ENCODE results near the gene LNP1. TPM values are rescaled to one million over a fixed set of nuclear protein-coding genes. Genes with fewer than 3 reads are reported as not detected.

The LNP1 gene
- total and polyA plus RNA-seq, 2 of the 13 experiments (the other 11 are each of a cell fraction or from before 2014, with no cell fraction given) = 3.6 to 7.0 TPM

DNA sequence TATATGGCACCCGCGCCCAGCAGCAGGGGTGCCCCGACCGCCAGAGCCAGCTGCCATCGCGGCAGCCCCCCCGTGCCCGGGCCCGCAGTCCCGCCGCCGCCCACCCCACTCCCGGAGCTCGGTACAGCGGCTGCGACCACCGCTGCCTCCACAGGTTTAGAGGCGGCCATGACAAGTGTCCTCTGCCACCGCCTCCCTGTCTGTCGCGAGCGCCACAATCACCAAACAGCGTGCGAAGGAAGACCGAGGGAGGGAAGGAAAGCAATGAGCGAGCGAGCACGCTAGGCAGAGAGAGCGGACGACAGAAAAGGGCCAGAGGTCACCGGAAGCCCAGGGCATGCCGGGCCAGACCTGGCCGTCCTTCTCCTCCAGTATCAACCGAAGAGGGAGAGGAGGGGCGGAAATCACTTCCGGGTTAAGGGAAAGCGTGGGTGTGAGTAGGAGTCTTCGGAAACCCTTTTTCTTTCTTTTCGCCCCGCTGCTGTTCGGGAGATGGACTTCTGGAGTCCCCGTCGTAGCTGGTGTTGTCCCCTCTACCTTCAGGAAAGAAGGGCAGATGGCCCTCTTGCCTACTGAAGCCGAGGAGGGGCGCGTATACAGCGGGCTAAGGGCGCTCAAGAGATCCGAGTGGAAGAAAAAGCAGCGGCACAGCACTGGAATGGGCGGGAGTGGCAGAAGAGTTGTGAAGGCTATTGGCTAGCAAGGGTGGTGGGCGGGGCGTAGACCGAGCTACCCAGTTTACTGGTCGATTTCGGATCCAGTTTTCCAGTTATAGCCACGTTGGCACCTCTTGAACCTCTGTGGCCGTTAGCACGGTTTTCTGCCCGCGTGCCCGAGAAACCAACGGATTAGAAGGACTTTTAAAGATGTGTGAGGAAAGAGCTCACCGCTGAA is at the start of gene LNP1, which contains the start of gene TOMM70 (continued):
- TF ChIP-seq ZNF510 (CRISPR knock-in tag; IDR thresholded peaks at IDR 0.05; ENCODE audit: low read depth) (peak; percentile 61), ZNF207 (IDR thresholded peaks at IDR 0.05; ENCODE audit: borderline replicate concordance) (no peak), KMT2A (CRISPR knock-in tag; IDR thresholded peaks at IDR 0.05) (peak; percentile 96), ZNF556 (CRISPR knock-in tag; IDR thresholded peaks at IDR 0.05; ENCODE audit: borderline replicate concordance) (0 out of 2 replicates have a peak, but pooled peaks have one; percentile 64), ZNF530 (CRISPR knock-in tag; IDR thresholded peaks at IDR 0.05; ENCODE audit: low read depth) (no peak), NFKB2 (CRISPR knock-in tag; IDR thresholded peaks at IDR 0.05; ENCODE audit: borderline replicate concordance) (no peak; the same call in none of the 2 replicates), JUND (CRISPR knock-in tag; IDR thresholded peaks at IDR 0.05) (peak; percentile 48; the same call in 1 of the 2 replicates), CBX2 (IDR thresholded peaks at IDR 0.05; ENCODE audit: low read depth, low read length) (no peak), CBX2 (CRISPR knock-in tag; IDR thresholded peaks at IDR 0.05; ENCODE audit: low read depth) (no peak)
- TF ChIP-seq, protein P1, sequence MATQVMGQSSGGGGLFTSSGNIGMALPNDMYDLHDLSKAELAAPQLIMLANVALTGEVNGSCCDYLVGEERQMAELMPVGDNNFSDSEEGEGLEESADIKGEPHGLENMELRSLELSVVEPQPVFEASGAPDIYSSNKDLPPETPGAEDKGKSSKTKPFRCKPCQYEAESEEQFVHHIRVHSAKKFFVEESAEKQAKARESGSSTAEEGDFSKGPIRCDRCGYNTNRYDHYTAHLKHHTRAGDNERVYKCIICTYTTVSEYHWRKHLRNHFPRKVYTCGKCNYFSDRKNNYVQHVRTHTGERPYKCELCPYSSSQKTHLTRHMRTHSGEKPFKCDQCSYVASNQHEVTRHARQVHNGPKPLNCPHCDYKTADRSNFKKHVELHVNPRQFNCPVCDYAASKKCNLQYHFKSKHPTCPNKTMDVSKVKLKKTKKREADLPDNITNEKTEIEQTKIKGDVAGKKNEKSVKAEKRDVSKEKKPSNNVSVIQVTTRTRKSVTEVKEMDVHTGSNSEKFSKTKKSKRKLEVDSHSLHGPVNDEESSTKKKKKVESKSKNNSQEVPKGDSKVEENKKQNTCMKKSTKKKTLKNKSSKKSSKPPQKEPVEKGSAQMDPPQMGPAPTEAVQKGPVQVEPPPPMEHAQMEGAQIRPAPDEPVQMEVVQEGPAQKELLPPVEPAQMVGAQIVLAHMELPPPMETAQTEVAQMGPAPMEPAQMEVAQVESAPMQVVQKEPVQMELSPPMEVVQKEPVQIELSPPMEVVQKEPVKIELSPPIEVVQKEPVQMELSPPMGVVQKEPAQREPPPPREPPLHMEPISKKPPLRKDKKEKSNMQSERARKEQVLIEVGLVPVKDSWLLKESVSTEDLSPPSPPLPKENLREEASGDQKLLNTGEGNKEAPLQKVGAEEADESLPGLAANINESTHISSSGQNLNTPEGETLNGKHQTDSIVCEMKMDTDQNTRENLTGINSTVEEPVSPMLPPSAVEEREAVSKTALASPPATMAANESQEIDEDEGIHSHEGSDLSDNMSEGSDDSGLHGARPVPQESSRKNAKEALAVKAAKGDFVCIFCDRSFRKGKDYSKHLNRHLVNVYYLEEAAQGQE (IDR thresholded peaks at IDR 0.05; ENCODE audit: borderline replicate concordance in 1 of 2, low read depth in 1 of 2, low read length in 2 of 2) = no peak; a peak in 1 of 4 replicates
- TF ChIP-seq, protein P2, sequence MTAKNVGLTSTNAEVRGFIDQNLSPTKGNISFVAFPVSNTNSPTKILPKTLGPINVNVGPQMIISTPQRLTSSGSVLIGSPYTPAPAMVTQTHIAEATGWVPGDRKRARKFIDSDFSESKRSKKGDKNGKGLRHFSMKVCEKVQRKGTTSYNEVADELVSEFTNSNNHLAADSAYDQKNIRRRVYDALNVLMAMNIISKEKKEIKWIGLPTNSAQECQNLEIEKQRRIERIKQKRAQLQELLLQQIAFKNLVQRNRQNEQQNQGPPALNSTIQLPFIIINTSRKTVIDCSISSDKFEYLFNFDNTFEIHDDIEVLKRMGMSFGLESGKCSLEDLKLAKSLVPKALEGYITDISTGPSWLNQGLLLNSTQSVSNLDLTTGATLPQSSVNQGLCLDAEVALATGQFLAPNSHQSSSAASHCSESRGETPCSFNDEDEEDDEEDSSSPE (CRISPR knock-in tag; IDR thresholded peaks at IDR 0.05) = peak; percentile 59
- TF ChIP-seq, protein P3, sequence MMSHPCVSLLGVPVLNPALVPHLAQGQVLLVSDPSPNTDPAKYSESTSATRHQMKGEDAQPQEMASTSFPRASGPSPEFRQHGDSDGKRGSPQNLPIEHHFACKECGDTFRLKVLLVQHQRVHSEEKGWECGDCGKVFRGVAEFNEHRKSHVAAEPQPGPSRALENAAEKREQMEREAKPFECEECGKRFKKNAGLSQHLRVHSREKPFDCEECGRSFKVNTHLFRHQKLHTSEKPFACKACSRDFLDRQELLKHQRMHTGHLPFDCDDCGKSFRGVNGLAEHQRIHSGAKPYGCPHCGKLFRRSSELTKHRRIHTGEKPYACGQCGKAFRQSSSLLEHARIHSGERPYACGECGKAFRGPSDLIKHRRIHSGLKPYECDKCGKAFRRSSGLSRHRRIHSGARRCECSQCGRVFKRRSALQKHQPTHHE (CRISPR knock-in tag; IDR thresholded peaks at IDR 0.05; ENCODE audit: borderline replicate concordance) = peak; percentile 71; the same call in 1 of the 2 replicates
- TF ChIP-seq, protein P4, sequence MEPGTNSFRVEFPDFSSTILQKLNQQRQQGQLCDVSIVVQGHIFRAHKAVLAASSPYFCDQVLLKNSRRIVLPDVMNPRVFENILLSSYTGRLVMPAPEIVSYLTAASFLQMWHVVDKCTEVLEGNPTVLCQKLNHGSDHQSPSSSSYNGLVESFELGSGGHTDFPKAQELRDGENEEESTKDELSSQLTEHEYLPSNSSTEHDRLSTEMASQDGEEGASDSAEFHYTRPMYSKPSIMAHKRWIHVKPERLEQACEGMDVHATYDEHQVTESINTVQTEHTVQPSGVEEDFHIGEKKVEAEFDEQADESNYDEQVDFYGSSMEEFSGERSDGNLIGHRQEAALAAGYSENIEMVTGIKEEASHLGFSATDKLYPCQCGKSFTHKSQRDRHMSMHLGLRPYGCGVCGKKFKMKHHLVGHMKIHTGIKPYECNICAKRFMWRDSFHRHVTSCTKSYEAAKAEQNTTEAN (CRISPR knock-in tag; conservative IDR thresholded peaks at IDR 0.05) = peak; percentile 63
- TF ChIP-seq, protein P5, sequence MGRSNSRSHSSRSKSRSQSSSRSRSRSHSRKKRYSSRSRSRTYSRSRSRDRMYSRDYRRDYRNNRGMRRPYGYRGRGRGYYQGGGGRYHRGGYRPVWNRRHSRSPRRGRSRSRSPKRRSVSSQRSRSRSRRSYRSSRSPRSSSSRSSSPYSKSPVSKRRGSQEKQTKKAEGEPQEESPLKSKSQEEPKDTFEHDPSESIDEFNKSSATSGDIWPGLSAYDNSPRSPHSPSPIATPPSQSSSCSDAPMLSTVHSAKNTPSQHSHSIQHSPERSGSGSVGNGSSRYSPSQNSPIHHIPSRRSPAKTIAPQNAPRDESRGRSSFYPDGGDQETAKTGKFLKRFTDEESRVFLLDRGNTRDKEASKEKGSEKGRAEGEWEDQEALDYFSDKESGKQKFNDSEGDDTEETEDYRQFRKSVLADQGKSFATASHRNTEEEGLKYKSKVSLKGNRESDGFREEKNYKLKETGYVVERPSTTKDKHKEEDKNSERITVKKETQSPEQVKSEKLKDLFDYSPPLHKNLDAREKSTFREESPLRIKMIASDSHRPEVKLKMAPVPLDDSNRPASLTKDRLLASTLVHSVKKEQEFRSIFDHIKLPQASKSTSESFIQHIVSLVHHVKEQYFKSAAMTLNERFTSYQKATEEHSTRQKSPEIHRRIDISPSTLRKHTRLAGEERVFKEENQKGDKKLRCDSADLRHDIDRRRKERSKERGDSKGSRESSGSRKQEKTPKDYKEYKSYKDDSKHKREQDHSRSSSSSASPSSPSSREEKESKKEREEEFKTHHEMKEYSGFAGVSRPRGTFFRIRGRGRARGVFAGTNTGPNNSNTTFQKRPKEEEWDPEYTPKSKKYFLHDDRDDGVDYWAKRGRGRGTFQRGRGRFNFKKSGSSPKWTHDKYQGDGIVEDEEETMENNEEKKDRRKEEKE (IDR thresholded peaks at IDR 0.05) = no peak
- TF ChIP-seq, protein P6, sequence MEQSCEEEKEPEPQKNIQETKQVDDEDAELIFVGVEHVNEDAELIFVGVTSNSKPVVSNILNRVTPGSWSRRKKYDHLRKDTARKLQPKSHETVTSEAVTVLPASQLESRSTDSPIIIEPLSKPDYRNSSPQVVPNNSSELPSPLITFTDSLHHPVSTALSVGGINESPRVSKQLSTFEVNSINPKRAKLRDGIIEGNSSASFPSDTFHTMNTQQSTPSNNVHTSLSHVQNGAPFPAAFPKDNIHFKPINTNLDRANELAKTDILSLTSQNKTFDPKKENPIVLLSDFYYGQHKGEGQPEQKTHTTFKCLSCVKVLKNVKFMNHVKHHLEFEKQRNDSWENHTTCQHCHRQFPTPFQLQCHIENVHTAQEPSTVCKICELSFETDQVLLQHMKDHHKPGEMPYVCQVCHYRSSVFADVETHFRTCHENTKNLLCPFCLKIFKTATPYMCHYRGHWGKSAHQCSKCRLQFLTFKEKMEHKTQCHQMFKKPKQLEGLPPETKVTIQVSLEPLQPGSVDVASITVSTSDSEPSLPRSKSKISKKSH (CRISPR knock-in tag; IDR thresholded peaks at IDR 0.05; ENCODE audit: borderline replicate concordance) = peak; percentile 65; the same call in 1 of the 2 replicates
